Hepatocyte (in vitro differentiated cells): ENCODE data around the gene TMEM26. TPM values are rescaled to one million over a fixed set of nuclear protein-coding genes. Genes with fewer than 3 reads are reported as not detected.

Source experiments
- DNase-seq: peaks from one replicate; pipeline ENCODE4 v3.0.0-alpha.2; 2016; ENCODE audit warnings: low spot score
- H2AFZ ChIP-seq: fragments of 200-600 bp; sonication (generic); 2 replicates; pipeline ENCODE4 v1.6.0; 2016; ENCODE audit warnings: antibody characterized with exemption, mild to moderate bottlenecking
- H3K27ac ChIP-seq: fragments of 200-600 bp; sonication (generic); 2 replicates; pipeline ENCODE4 v1.5.1; 2016; ENCODE audit warnings: mild to moderate bottlenecking
- H3K27me3 ChIP-seq: fragments of 200-600 bp; sonication (generic); 2 replicates; pipeline ENCODE4 v1.6.1; 2016
- H3K36me3 ChIP-seq: fragments of 200-600 bp; sonication (generic); replicated peaks from 2 replicates; pipeline ENCODE4 v1.5.1; 2016; ENCODE audit warnings: low read depth; ENCODE audit not compliant: insufficient read depth
- H3K4me1 ChIP-seq: fragments of 200-600 bp; sonication (generic); 2 replicates; pipeline ENCODE4 v1.5.1; 2016; ENCODE audit warnings: mild to moderate bottlenecking, moderate library complexity; ENCODE audit not compliant: insufficient read depth
- H3K4me2 ChIP-seq: fragments of 200-600 bp; sonication (generic); 2 replicates; pipeline ENCODE4 v1.6.0; 2016
- H3K4me3 ChIP-seq: fragments of 200-600 bp; sonication (generic); 2 replicates; pipeline ENCODE4 v1.5.1; 2016; ENCODE audit warnings: mild to moderate bottlenecking
- H3K79me2 ChIP-seq: fragments of 200-600 bp; sonication (generic); 2 replicates; pipeline ENCODE4 v1.6.0; 2017; ENCODE audit warnings: mild to moderate bottlenecking
- H3K9me2 ChIP-seq: fragments of 200-600 bp; sonication (generic); replicated peaks from 2 replicates; pipeline ENCODE4 v1.6.0; 2017; ENCODE audit warnings: mild to moderate bottlenecking; ENCODE audit not compliant: insufficient read depth
- H3K9me3 ChIP-seq: fragments of 200-600 bp; sonication (generic); 2 replicates; pipeline ENCODE4 v1.5.1; 2016; ENCODE audit warnings: low read depth, mild to moderate bottlenecking
- H4K20me1 ChIP-seq: fragments of 200-600 bp; sonication (generic); 2 replicates; pipeline ENCODE4 v1.6.0; 2016; ENCODE audit warnings: mild to moderate bottlenecking; ENCODE audit not compliant: insufficient read depth, poor library complexity, severe bottlenecking
- EZH2 ChIP-seq: fragments of 200-600 bp; sonication (generic); IDR thresholded peaks from 2 replicates; pipeline ENCODE4 v1.6.1; 2016; ENCODE audit warnings: antibody characterized with exemption, mild to moderate bottlenecking, borderline replicate concordance
- EZH2phosphoT487 ChIP-seq: fragments of 200-600 bp; sonication (generic); IDR thresholded peaks from one replicate; pipeline ENCODE4 v1.6.1; 2018; ENCODE audit warnings: antibody characterized with exemption, mild to moderate bottlenecking, low read depth, moderate library complexity; ENCODE audit not compliant: unreplicated experiment, severe bottlenecking
- WGBS: methylation state at CpG from one replicate; pipeline ENCODE4 v1.1.6; 2016; ENCODE audit warnings: low lambda C conversion rate; ENCODE audit errors: missing lambda C conversion rate; 5-methylcytosine and 5-hydroxymethylcytosine counted together
- polyA plus RNA-seq: library from polyadenylated mRNA; unstranded; fragments of >200 nt; fragmentation: Nextera tagmentation; extraction: Ambion mirVana; gene quantifications from 2 replicates; pipeline ENCODE4 v1.2.1, GENCODE V29; 2016
- total RNA-seq: library from RNA; depleted of rRNA; stranded (reverse); fragments of >200 nt; gene quantifications from 2 replicates; pipeline ENCODE4 v1.2.3, GENCODE V29; 2014
- TF ChIP-seq, protein P1 (sequence below): fragments of 200-600 bp; sonication (generic); IDR thresholded peaks from 2 replicates; pipeline ENCODE4 v1.5.1; 2016; ENCODE audit warnings: antibody characterized with exemption, mild to moderate bottlenecking; ENCODE audit not compliant: poor library complexity

Gene TMEM26
- total and polyA plus RNA-seq, 2 experiments from 2014 or later = 0.39 to 3.3 TPM

DNA sequence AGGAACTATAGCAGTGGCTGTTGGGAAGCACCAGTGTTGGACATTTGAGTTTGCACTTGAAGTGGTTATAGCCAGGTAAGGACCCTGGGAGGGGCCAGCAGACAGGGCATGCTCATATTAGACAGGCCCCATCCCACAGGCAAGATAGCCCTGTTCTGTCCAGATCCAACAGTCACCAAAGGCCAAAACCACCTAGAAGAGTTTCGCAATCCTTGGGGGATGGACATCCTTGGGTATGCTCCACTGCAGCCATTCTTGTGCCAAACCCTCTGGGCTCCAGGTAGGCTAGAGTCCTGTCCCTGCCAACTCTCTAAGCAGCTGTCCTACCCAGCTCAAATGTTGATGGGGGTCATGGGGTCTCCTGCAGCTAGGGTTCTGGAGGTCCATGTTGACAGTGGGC is 76.8 kb downstream of the TMEM26 start:
- H3K9me3 ChIP-seq = no peaks in the 10 kb centered on the region
- no peak for TF ChIP-seq EZH2
- no peak for TF ChIP-seq EZH2phosphoT487
- TF ChIP-seq, protein P1, sequence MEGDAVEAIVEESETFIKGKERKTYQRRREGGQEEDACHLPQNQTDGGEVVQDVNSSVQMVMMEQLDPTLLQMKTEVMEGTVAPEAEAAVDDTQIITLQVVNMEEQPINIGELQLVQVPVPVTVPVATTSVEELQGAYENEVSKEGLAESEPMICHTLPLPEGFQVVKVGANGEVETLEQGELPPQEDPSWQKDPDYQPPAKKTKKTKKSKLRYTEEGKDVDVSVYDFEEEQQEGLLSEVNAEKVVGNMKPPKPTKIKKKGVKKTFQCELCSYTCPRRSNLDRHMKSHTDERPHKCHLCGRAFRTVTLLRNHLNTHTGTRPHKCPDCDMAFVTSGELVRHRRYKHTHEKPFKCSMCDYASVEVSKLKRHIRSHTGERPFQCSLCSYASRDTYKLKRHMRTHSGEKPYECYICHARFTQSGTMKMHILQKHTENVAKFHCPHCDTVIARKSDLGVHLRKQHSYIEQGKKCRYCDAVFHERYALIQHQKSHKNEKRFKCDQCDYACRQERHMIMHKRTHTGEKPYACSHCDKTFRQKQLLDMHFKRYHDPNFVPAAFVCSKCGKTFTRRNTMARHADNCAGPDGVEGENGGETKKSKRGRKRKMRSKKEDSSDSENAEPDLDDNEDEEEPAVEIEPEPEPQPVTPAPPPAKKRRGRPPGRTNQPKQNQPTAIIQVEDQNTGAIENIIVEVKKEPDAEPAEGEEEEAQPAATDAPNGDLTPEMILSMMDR = no peak
- no peaks in the 10 kb centered on the region for H4K20me1 ChIP-seq
- H3K4me1 ChIP-seq = no peaks in the 10 kb centered on the region
- H3K4me3 ChIP-seq = no peak overlapping the region
- no peak for DNase-seq
- H2AFZ ChIP-seq = no peak overlapping the region
- no peak overlapping the region for H3K4me2 ChIP-seq
- H3K27me3 ChIP-seq = no peaks in the 10 kb centered on the region
- no peak overlapping the region for H3K27ac ChIP-seq
- no peaks in the 10 kb centered on the region for H3K9me2 ChIP-seq
- H3K79me2 ChIP-seq = no peaks in the 10 kb centered on the region
- no peaks in the 10 kb centered on the region for H3K36me3 ChIP-seq
- 100% methylated on average over 1 of the region's 1 CpG for WGBS

DNA sequence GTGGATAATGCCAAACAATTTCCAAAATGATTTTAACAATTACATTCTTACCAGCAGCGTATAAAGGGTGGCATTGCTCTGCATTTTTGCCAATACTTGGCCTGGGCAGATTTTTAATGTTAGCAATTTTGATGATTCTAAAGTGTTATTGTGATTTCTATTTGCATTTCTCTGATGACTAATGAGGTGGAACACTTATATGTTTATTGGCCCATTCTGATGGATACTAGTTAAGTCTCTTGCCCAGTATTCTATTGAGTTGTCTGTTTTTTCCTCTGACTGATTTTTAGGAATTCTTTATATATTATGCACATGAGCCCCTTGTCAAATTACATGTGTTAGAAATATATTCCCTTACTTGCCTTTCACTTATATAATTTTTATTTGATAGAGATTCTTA is 86.8 kb downstream of the TMEM26 start:
- H3K79me2 ChIP-seq = no peaks in the 10 kb centered on the region
- WGBS = 95% methylated on average over 1 of the region's 1 CpG
- no peak overlapping the region for H3K27ac ChIP-seq
- TF ChIP-seq, protein P1 = no peak
- TF ChIP-seq EZH2 (no peak), EZH2phosphoT487 (no peak)
- H3K4me2 ChIP-seq = no peak overlapping the region
- H3K4me1 ChIP-seq = no peaks in the 10 kb centered on the region
- no peaks in the 10 kb centered on the region for H4K20me1 ChIP-seq
- H2AFZ ChIP-seq = no peak overlapping the region
- DNase-seq = no peak
- no peaks in the 10 kb centered on the region for H3K9me2 ChIP-seq
- no peaks in the 10 kb centered on the region for H3K27me3 ChIP-seq
- H3K4me3 ChIP-seq = no peak overlapping the region
- H3K9me3 ChIP-seq = no peaks in the 10 kb centered on the region
- H3K36me3 ChIP-seq = no peaks in the 10 kb centered on the region

DNA sequence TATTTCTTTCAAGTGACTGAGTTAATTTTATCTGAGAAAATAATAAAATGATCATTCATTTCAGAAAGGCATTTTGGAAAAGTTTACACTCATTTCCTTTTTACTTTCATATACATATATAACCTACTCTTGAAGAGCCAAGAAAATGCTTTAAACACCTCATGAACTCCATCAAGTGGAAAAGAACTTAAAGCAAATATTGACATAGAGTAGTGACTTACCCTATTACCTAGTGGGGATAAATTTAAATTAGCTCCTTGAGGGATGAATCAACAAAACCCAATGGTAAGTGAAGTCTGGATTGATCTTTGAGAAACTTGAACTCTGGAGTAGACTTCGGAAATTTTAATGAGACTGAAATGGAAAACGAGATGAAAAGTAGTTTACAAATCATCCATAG is 88.6 kb downstream of the TMEM26 start:
- no peak overlapping the region for H3K27ac ChIP-seq
- no peaks in the 10 kb centered on the region for H3K36me3 ChIP-seq
- no peaks in the 10 kb centered on the region for H3K79me2 ChIP-seq
- no peak overlapping the region for H3K4me3 ChIP-seq
- TF ChIP-seq EZH2phosphoT487 = no peak
- no peak overlapping the region for H2AFZ ChIP-seq
- no peaks in the 10 kb centered on the region for H4K20me1 ChIP-seq
- WGBS = 75% methylated on average over 2 of the region's 2 CpGs
- no peaks in the 10 kb centered on the region for H3K9me3 ChIP-seq
- H3K4me2 ChIP-seq = no peak overlapping the region
- no peak for DNase-seq
- no peaks in the 10 kb centered on the region for H3K4me1 ChIP-seq
- H3K9me2 ChIP-seq = no peaks in the 10 kb centered on the region
- no peaks in the 10 kb centered on the region for H3K27me3 ChIP-seq

DNA sequence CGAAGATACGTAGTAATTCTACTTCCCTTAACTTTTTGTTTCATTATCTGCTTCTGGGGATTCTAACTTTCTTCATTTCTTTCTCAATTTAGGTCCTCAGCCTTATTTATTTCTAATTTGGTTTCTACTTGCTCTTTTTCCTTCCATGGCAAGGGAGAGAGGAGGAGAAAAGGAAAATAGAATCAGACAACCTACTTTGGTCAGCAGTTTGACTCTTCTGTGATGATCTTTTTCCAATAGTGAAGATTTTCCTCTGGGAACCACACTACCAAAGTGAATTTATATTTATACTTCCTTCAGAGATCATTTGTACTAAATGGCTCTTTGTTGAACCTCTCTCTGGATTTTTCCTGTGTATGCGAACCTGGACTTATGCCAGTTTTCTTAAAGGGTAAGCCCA is 90.2 kb downstream of the TMEM26 start:
- no peak overlapping the region for H3K4me3 ChIP-seq
- no peak overlapping the region for H2AFZ ChIP-seq
- no peaks in the 10 kb centered on the region for H3K9me2 ChIP-seq
- TF ChIP-seq, protein P1 = no peak
- TF ChIP-seq EZH2 = no peak
- no peak for TF ChIP-seq EZH2phosphoT487
- DNase-seq = no peak
- no peaks in the 10 kb centered on the region for H3K4me1 ChIP-seq
- H3K27me3 ChIP-seq = no peaks in the 10 kb centered on the region
- no peaks in the 10 kb centered on the region for H3K9me3 ChIP-seq
- WGBS = 87% methylated on average over 3 of the region's 3 CpGs
- H3K36me3 ChIP-seq = no peaks in the 10 kb centered on the region
- H4K20me1 ChIP-seq = no peaks in the 10 kb centered on the region
- H3K79me2 ChIP-seq = no peaks in the 10 kb centered on the region
- H3K27ac ChIP-seq = no peak overlapping the region
- H3K4me2 ChIP-seq = no peak overlapping the region
